Transverse colon (tissue), 4 donors: Measurements from ENCODE around the gene PDLIM1. TPM values are rescaled to one million over a fixed set of nuclear protein-coding genes. Genes with fewer than 3 reads are reported as not detected.
"Not testable (repeated sequence)": the region's sequence is repeated elsewhere in the genome, so short reads cannot be mapped to it uniquely, and the experiment has no call there.

Source experiments
- DNase-seq: peaks from one replicate; pipeline ENCODE4 v3.0.0-alpha.2; 2019
- H3K27ac ChIP-seq, 4 donors: fragments of 200-600 bp; sonication (generic); 2 replicates each; pipeline ENCODE4 v1.5.1; 2016 to 2018; ENCODE audit warnings: inconsistent platforms in 4 of 4
- H3K27me3 ChIP-seq: fragments of 200-600 bp; sonication (generic); 2 replicates; pipeline ENCODE4 v1.5.1; 2017; ENCODE audit warnings: inconsistent platforms
- H3K36me3 ChIP-seq, 4 donors: fragments of 200-600 bp; sonication (generic); 2 replicates each; pipeline ENCODE4 v1.5.1; 2017 to 2019; ENCODE audit warnings: inconsistent platforms in 4 of 4
- H3K4me1 ChIP-seq, 4 donors: fragments of 200-600 bp; sonication (generic); 2 replicates each; pipeline ENCODE4 v1.5.1; 2017 to 2020; ENCODE audit warnings: inconsistent platforms in 4 of 4
- H3K4me3 ChIP-seq, 4 donors: fragments of 200-600 bp; sonication (generic); 1 replicate in 1 of 4; 2 replicates in 3 of 4; pipeline versions ENCODE4 v1.5.1 to v1.6.1; 2017 to 2019; ENCODE audit warnings: inconsistent platforms in 4 of 4
- H3K9me3 ChIP-seq, 2 donors: fragments of 200-600 bp; sonication (generic); 2 replicates each; pipeline ENCODE4 v1.5.1; 2017 to 2019; ENCODE audit warnings: inconsistent platforms in 2 of 2
- CTCF ChIP-seq, 5 experiments: fragments of 200-600 bp in 3 of 5; fragments of 450-650 bp in 2 of 5; sonication (generic) in 3 of 5; IDR thresholded peaks; 1 replicate in 2 of 5; 2 replicates in 3 of 5; pipeline ENCODE4 v1.5.1; 2016 to 2017; ENCODE audit warnings: antibody characterized with exemption in 5 of 5, inconsistent platforms in 3 of 5, mild to moderate bottlenecking in 2 of 5, moderate library complexity in 1 of 5
- EP300 ChIP-seq: sonication (generic); formaldehyde crosslinking; IDR thresholded peaks from one replicate; pipeline ENCODE4 v1.6.1; 2017; ENCODE audit warnings: antibody characterized with exemption, low read depth
- POLR2A ChIP-seq: fragments of 450-650 bp; IDR thresholded peaks from one replicate; pipeline ENCODE4 v1.6.1; 2016; ENCODE audit warnings: antibody characterized with exemption, mild to moderate bottlenecking, moderate library complexity
- POLR2AphosphoS5 ChIP-seq, 3 donors: sonication (generic); formaldehyde crosslinking; IDR thresholded peaks; one replicate each; pipeline ENCODE4 v1.6.1; 2016; ENCODE audit warnings: antibody characterized with exemption in 3 of 3
- WGBS, 2 donors: methylation state at CpG; one replicate each; pipeline ENCODE4 v1.1.5; 2018; ENCODE audit warnings: low coverage in 1 of 2; 5-methylcytosine and 5-hydroxymethylcytosine counted together
- in situ Hi-C, 4 donors: fragments of 200-750 bp; cut with MboI; loops; one replicate each; pipeline versions ENCODE4 v1.15.0 to v1.15.1; 2017; ENCODE audit warnings: low sequenced_read_pairs in 3 of 4, low pct_ligation_motif_present in 1 of 4, low pct_unique_long_range_greater_than_20kb in 1 of 4
- intact Hi-C: fragments of 100-400 bp; cut with DNase I; formaldehyde crosslinking; loops from one replicate; pipeline ENCODE4 v1.15.1; 2023; ENCODE audit warnings: low total_unique reads
- total RNA-seq, 4 donors: library from RNA; depleted of rRNA; stranded (reverse); fragments of >200 nt; gene quantifications; one replicate each; pipeline ENCODE4 v1.1.0, GENCODE V29; 2016

The PDLIM1 gene
- total RNA-seq, 4 donors from 2014 or later = 201 to 259 (median 225) TPM

GRCh38 chr10:95243318-95243617, 47.5 kb downstream of the PDLIM1 start:
- Histone ChIP-seq H3K36me3 (peaks cover 0 to 23% (median 5%) of the 10 kb centered on the region in 4 donors), H3K27ac (peak overlapping the region in 1 of 4 donors; percentile 19)
- in situ Hi-C loops = loop anchor here in 3 of 4 donors (5.0 to 25.0 kb wide), 3 partner anchors 119 to 394 kb away; no protein-coding TSS in a partner anchor

GRCh38 chr10:95242581-95243317, 48.1 kb downstream of the PDLIM1 start:
- WGBS, 2 donors = 78 to 81% methylated on average over 5 to 8 of the region's 8 CpGs
- TF ChIP-seq CTCF (IDR thresholded peaks at IDR 0.05) = peak in 4 of 5 experiments; percentile 32 to 42 (median 38)
- TF ChIP-seq EP300 = no peak
- Histone ChIP-seq H3K27ac (no peak overlapping the region), H3K4me1 (peaks cover 0 to 22% (median 4%) of the 10 kb centered on the region in 4 donors), H3K27me3 (no peaks in the 10 kb centered on the region), H3K9me3 (no peaks in the 10 kb centered on the region), H3K4me3 (no peak overlapping the region), H3K36me3 (peaks cover 0 to 23% (median 8%) of the 10 kb centered on the region in 4 donors)
- no peak for DNase-seq
- in situ Hi-C loops (loop anchor here in 3 of 4 donors (5.0 to 25.0 kb wide), 3 partner anchors 120 to 395 kb away; no protein-coding TSS in a partner anchor), intact Hi-C loops (no loop called here)

More at GRCh38 chr10:95243318-95243617, 47.5 kb downstream of the PDLIM1 start:
- DNase-seq = no peak
- Histone ChIP-seq H3K4me3 (no peak overlapping the region), H3K4me1 (peaks cover 0 to 25% (median 4%) of the 10 kb centered on the region in 4 donors), H3K9me3 (no peaks in the 10 kb centered on the region), H3K27me3 (no peaks in the 10 kb centered on the region)
- intact Hi-C loops = no loop called here
- no peak for TF ChIP-seq POLR2AphosphoS5 (IDR thresholded peaks at IDR 0.05)
- TF ChIP-seq EP300 = no peak
- no peak for TF ChIP-seq POLR2A
- no peak for TF ChIP-seq CTCF (IDR thresholded peaks at IDR 0.05)
- WGBS, 2 donors = 50 to 72% methylated on average over 2 to 3 of the region's 3 CpGs

GRCh38 chr10:95241533-95241932, 49.3 kb downstream of the PDLIM1 start:
- H3K4me1 ChIP-seq = peaks cover 0 to 11% (median 2%) of the 10 kb centered on the region in 4 donors
- no peaks in the 10 kb centered on the region for H3K9me3 ChIP-seq
- H3K36me3 ChIP-seq = peaks cover 0 to 23% (median 9%) of the 10 kb centered on the region in 4 donors
- H3K4me3 ChIP-seq = no peak overlapping the region
- 50 to 60% methylated on average over 1 to 4 of the region's 4 CpGs for WGBS, 2 donors
- in situ Hi-C loops (loop anchor here in 3 of 4 donors (5.0 to 25.0 kb wide), 3 partner anchors 121 to 396 kb away; no protein-coding TSS in a partner anchor), intact Hi-C loops (no loop called here)
- H3K27me3 ChIP-seq = no peaks in the 10 kb centered on the region
- H3K27ac ChIP-seq = no peak overlapping the region
- TF ChIP-seq CTCF (IDR thresholded peaks at IDR 0.05) = no peak
- TF ChIP-seq POLR2A = no peak
- no peak for TF ChIP-seq POLR2AphosphoS5 (IDR thresholded peaks at IDR 0.05)
- TF ChIP-seq EP300 = no peak
- DNase-seq = no peak

- DNase-seq = no peak
- Histone ChIP-seq H3K4me3 (no peak overlapping the region), H3K9me3 (no peaks in the 10 kb centered on the region), H3K36me3 (peaks cover 0 to 20% (median 9%) of the 10 kb centered on the region in 4 donors), H3K27ac (no peak overlapping the region), H3K4me1 (peaks cover 0 to 11% (median 2%) of the 10 kb centered on the region in 4 donors), H3K27me3 (no peaks in the 10 kb centered on the region)
- TF ChIP-seq POLR2A (no peak), EP300 (no peak), CTCF (IDR thresholded peaks at IDR 0.05) (no peak), POLR2AphosphoS5 (IDR thresholded peaks at IDR 0.05) (no peak)
- 99% methylated on average over 6 of the region's 6 CpGs; no CpG with 5 or more reads in 1 of the 2 donors for WGBS, 2 donors
- in situ Hi-C loops = loop anchor here in 3 of 4 donors (5.0 to 25.0 kb wide), 3 partner anchors 121 to 396 kb away; no protein-coding TSS in a partner anchor
- intact Hi-C loops = no loop called here
These were observed 50.0 kb downstream of the PDLIM1 start for GRCh38 chr10:95240811-95241210.

- 93% methylated on average over 3 of the region's 3 CpGs for whole genome bisulfite sequencing, 2 donors
- H3K27ac ChIP-seq, H3K27me3 ChIP-seq, H3K9me3 ChIP-seq, DNase-seq, intact Hi-C loops, H3K4me3 ChIP-seq: not testable (repeated sequence)
- peaks cover 0 to 11% (median 2%) of the 10 kb centered on the region in 4 donors for H3K4me1 ChIP-seq
- H3K36me3 ChIP-seq = peaks cover 0 to 18% (median 7%) of the 10 kb centered on the region in 4 donors
- in situ Hi-C loops = loop anchor here in 3 of 4 donors (5.0 to 25.0 kb wide), 3 partner anchors 122 to 397 kb away; no protein-coding TSS in a partner anchor
These were observed 50.7 kb downstream of the PDLIM1 start for GRCh38 chr10:95240096-95240495.
